Astrocyte of the cerebellum (primary cell): Measurements from ENCODE around the gene RPA3.

Experiments used
- DNase-seq: peaks from one replicate; pipeline ENCODE4 v3.0.0-alpha.2; 2011; ENCODE audit warnings: low read depth
- H3K4me3 ChIP-seq: 2 replicates; pipeline ENCODE4 v1.5.1; 2011; ENCODE audit warnings: mild to moderate bottlenecking, low read depth, low read length, moderate library complexity
- in situ Hi-C: cut with HindIII; loops from 2 replicates; pipeline ENCODE4 v1.10.0; 2017; ENCODE audit warnings: low sequenced_read_pairs
- TF ChIP-seq, protein P1 (sequence below): IDR thresholded peaks from 2 replicates; pipeline ENCODE4 v1.5.1; 2012; ENCODE audit warnings: low read length, low read depth, moderate library complexity, mild to moderate bottlenecking; ENCODE audit errors: missing control alignments

RPA3 gene

DNA sequence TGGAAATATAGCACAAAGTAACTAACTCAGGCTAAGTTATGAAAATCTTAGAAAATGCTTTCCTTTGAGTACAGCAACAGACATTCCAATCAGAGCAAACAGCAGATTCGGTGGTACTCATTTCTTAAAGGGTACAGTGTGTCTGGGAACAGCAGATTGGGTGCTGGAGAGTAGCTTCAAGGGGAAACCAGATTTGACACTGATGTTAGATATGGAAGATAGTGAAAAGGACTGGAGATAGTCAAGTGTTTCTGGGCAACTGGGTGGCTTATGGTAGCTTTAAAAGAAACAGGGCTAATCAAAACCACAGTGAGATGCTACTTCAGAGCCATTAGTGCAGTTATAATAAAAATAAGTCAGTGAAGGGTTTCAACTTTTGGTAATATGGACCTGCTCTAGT lies 89.9 kb downstream of the RPA3 start:
- in situ Hi-C loops: no loop called here
- DNase-seq: no peak
- no peak overlapping the region for H3K4me3 ChIP-seq
- TF ChIP-seq, protein P1, sequence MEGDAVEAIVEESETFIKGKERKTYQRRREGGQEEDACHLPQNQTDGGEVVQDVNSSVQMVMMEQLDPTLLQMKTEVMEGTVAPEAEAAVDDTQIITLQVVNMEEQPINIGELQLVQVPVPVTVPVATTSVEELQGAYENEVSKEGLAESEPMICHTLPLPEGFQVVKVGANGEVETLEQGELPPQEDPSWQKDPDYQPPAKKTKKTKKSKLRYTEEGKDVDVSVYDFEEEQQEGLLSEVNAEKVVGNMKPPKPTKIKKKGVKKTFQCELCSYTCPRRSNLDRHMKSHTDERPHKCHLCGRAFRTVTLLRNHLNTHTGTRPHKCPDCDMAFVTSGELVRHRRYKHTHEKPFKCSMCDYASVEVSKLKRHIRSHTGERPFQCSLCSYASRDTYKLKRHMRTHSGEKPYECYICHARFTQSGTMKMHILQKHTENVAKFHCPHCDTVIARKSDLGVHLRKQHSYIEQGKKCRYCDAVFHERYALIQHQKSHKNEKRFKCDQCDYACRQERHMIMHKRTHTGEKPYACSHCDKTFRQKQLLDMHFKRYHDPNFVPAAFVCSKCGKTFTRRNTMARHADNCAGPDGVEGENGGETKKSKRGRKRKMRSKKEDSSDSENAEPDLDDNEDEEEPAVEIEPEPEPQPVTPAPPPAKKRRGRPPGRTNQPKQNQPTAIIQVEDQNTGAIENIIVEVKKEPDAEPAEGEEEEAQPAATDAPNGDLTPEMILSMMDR: no peak

DNA sequence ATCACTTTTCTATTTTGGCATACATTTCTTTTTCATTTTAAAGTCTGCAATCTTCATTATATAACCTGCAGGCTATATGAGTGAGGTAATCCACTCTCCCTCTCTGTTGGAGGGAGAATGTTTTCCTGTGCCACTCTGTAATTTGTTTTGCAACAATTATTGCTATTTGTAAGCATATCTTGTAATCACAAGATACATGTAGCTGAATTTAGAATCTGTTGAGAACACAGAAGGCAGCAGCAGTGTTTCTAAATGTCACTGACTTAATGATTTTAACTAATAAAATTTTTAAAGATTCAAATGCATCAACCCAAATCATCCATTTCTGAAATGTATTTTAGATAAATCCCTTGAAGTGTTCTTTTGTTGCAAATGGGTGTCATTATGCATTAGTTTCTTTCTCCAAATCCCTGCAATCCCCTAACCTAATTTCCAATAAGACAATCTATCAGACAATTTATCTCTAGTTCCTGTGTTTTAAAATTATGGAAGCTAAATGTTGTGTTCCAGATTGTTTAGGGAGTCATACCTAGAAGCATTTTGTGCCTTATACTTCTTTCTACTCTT lies 97.7 kb downstream of the RPA3 start:
- TF ChIP-seq, protein P1: no peak
- H3K4me3 ChIP-seq: no peak overlapping the region
- DNase-seq: no peak
- in situ Hi-C loops: no loop called here

DNA sequence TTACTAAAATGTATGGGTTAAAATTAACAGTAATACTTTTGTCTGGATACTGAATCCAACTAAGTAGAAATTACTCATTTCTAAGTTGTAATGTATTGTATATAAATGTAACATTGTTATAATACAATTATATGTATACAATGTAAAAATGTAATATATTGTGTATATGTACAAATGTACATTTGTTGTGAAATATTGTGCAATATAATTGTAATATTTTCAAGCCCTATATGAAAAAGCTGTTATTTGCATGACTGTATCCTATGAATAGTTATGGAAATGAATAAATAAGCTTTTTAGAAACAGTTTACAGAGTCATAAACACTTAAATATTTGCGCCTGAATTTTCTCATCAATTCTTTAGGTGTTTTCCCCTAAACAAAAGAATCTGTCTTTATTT lies 98.2 kb downstream of the RPA3 start:
- TF ChIP-seq, protein P1: no peak
- in situ Hi-C loops: no loop called here
- H3K4me3 ChIP-seq: no peak overlapping the region
- DNase-seq: no peak

DNA sequence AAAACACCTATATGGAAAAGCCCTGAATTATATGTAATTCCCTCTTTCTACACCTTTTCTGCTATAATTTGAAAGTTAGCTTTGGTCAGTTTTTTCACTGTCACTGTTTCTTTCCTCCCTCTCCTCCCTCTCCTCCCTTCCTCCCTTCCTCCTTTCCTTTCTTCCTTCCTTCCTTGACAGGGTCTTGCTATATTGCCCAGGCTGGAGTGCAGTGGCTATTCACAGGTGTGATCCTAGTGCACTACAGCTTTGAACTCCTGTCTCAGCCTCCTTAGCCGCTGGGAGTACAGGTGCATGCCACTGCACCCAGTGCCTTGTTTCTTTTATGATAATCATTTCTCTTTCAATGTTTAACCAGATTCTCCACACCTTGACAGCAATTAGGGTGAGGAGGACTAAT lies 100.0 kb downstream of the RPA3 start:
- TF ChIP-seq, protein P1: no peak
- in situ Hi-C loops: no loop called here
- DNase-seq: no peak
- H3K4me3 ChIP-seq: no peak overlapping the region

DNA sequence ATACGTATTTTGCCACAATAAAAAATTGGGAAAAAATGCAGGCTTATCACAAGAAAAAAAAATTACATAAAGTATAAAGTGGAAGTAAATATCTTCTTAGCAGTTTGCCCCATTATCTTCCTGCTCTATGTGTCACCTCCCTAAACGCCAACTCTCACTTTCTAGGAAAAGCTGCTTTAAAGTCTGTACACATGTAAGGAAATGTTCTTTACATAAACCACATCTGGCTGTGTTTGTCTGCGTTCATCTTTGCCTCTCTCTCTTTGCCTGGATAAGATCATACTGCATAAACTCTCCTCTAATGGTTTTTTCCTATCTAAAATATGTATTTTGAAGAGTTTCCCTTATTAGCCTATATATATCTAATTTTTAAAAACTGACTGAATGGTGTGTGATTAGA lies 100.9 kb downstream of the RPA3 start:
- in situ Hi-C loops: no loop called here
- TF ChIP-seq, protein P1: no peak
- no peak overlapping the region for H3K4me3 ChIP-seq
- no peak for DNase-seq

DNA sequence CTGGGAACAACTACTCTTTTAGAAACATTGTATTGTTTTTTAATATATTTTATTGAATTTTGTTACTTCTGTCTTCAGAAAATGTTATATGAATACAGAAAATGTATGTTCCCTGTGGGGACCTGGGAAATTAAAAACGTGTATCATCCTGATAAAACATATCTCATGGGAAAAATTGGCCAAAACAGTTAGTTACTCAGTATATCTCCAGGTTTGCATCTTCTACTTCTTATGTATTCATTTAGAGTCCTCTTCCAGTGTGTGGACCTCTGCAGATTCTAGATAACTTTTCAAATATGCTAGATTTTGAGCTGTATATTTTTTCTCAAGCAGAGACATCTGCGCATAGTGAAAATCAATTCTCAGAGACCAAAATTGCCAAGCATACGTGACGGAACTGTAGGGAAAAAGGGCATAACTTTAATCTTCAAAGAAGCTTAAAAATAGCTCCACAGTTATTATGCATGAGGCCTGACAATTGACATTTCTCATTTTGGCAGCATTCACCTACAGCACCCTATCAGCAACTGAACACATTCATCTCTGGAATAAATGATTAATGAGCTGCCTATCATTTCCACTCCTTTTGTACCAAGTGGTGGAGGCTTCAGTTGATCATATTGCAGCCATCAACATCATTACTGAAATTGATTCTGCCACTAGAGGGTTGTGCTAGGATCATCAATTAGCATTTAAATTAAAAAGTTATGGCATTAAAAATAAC lies 104.2 kb downstream of the RPA3 start:
- no peak for DNase-seq
- TF ChIP-seq, protein P1: no peak
- H3K4me3 ChIP-seq: no peak overlapping the region
- in situ Hi-C loops: no loop called here
